HG02938 (cell line): Measurements from ENCODE around the gene TTC31.
"Not testable (repeated sequence)": the region's sequence is repeated elsewhere in the genome, so short reads cannot be mapped to it uniquely, and the experiment has no call there.

Experiments
- ATAC-seq: cut with Tn5 transposase; IDR thresholded peaks from one replicate; pipeline ENCODE4 v1.9.1; 2021; ENCODE audit warnings: mild to moderate bottlenecking, moderate library complexity; ENCODE audit not compliant: unreplicated experiment

TTC31 gene

GRCh38 chr2:74482801-74483674, at the start of gene TTC31, which contains the start of gene CCDC142:
TTC31 (plus strand) TSS chr2:74483081; CDS start chr2:74483096, 15 bp downstream.
CCDC142 (minus strand) TSS chr2:74482998; CDS start chr2:74482837, 161 bp downstream.
- ATAC-seq = peak; percentile 91

GRCh38 chr2:74436111-74436805, 46.6 kb upstream of the TTC31 start:
- no peak for ATAC-seq

- ATAC-seq = no peak
Observed at GRCh38 chr2:74436848-74437695, 45.8 kb upstream of the TTC31 start.

- ATAC-seq = no peak
Observed at GRCh38 chr2:74438248-74438647, 44.6 kb upstream of the TTC31 start.

GRCh38 chr2:74439373-74439772, 43.5 kb upstream of the TTC31 start:
- ATAC-seq = no peak

GRCh38 chr2:74439803-74440377, 43.0 kb upstream of the TTC31 start:
- ATAC-seq = no peak

- ATAC-seq = peak; percentile 80
Observed at GRCh38 chr2:74440378-74441169, 42.3 kb upstream of the TTC31 start.

- ATAC-seq = no peak
Observed at GRCh38 chr2:74441170-74441689, 41.7 kb upstream of the TTC31 start.

- ATAC-seq = no peak
Observed at GRCh38 chr2:74441690-74442482, 41.0 kb upstream of the TTC31 start, which contains the start of gene RTKN. RTKN (minus strand) TSS chr2:74441937; CDS start chr2:74441816, 121 bp downstream.

- not testable (repeated sequence) for ATAC-seq
Observed at GRCh38 chr2:74442483-74443297, 40.2 kb upstream of the TTC31 start.

- no peak for ATAC-seq
Observed at GRCh38 chr2:74444498-74445318, 38.2 kb upstream of the TTC31 start.

- no peak for ATAC-seq
Observed at GRCh38 chr2:74447230-74447999, 35.5 kb upstream of the TTC31 start.

- ATAC-seq = no peak
Observed at GRCh38 chr2:74448771-74449170, 34.1 kb upstream of the TTC31 start.

- no peak for ATAC-seq
Observed at GRCh38 chr2:74450570-74451190, 32.2 kb upstream of the TTC31 start.

- ATAC-seq = peak; percentile 34
Observed at GRCh38 chr2:74454654-74455511, 28.0 kb upstream of the TTC31 start, which contains the start of gene INO80B. INO80B (plus strand) TSS chr2:74455087; CDS start chr2:74455117, 30 bp downstream.
